ENCODE data around the gene SERPINH1.
A peak's percentile ranks its signal among the peaks of the same experiment; 100 is the strongest.

Gene SERPINH1

DNA sequence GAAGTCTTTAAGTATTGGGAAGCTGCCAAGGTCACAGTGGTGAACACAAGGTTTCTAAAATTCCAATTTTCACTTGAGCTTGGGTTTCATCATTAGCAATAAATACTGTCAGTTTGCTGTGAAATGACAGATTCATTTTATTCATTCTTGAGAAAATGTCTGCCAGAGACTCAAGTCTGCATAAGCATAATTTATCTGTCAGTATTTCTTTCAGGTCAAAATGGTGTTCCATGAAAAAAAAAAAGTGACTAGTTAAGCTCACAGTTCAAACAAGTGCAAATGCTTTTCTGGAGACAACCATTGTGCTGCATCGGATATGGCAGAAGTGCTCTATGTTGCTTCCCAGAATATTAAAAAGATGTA lies 28.2 kb upstream of the SERPINH1 start:
- no peak for DNase-seq

DNA sequence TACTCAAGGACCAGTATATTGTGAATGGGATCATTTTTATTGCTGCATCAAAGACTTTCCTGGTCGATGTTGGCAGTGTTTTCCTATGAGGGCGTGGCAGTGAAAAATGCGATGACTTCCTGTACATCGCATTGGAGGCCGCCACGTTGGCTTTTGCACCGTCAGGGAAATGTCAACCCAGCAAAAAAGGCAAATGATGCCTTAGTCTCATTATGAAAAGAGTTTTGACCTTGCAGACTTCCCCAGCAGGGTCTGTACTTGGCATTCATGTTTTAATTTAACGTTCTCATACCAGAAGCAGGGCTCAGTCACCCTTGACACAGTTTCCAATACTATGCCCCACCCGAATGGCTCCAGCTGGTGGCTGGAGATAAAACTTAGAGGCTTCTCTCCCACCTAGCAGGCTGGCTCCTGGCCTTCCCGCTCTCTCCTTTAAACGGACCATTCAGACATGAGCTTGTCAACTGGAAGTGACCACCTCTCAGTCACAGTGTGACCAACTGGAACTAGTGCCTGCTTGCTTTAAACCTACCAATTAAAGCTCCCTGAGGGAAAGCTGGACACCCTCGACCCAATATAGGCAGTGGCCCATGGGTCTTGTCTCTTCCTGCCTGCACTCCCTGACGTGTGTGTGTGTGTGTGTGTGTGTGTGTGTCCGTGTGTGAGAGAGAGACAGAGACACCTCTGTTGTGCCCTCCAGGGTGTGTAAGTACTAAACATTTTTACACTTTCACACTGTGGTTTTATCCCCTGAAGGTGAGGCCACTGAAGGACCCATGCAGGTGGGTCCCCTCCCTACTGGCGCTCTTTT lies 27.6 kb upstream of the SERPINH1 start:
- no peak for DNase-seq

DNA sequence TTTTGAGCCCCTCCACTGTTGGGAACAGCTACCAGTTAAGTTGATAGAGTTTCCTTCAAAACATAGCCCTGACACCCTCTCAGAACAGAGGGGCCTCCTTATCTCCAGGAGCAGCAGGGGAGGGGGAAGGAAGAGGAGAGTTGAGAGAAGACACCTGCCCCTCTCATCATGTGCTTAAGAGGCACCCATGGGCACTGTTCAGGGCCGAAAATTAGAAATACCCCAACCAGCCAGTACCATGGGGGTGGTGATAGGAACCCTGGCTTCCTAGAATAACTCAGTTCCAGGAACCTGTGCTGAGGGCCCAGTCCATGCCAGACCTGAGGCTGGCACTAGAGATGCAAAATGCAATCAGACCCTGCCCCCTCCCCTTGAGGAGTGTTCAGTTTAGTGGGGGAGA lies 27.0 kb upstream of the SERPINH1 start:
- no peak for DNase-seq

DNA sequence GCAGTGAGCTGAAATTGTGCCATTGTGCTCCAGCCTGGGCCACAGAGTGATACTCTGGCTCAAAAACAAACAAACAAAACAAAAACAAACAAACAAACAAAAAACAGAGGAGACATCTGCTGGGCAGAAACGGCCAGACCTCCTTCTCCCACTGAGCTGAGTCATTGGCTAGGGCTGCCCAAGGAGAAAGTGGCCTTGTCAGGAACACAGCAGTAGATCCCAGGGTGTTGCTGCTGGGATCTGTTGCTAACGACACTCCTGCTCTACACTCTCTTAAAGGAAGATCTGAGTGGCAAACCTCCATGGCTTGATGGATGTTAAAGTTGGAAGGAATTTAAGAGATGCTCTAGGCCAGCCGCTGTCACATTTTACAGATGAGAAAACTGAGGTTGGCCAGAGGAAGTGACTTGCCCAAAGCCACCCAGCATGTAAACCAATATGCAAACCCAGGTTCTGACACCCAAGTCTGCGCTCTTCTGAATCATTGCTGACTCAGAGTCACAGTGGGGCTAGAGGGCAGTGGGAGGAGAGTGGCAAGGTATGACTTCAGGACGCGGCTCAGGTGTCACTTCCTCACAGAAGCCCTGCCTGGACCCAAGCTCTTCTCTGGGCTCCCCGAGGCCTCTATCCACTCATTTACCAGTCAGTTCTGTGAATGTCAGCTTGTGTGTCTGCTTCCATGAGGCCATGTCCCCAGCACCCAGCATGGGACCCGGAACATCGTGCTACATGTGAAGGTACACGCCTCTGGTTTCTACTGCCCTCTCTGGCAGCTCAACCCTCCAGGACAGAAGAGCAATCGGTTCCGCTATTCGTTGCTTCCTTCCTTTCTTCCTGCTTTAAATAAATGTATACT lies 25.0 kb upstream of the SERPINH1 start:
- no peak for DNase-seq

DNA sequence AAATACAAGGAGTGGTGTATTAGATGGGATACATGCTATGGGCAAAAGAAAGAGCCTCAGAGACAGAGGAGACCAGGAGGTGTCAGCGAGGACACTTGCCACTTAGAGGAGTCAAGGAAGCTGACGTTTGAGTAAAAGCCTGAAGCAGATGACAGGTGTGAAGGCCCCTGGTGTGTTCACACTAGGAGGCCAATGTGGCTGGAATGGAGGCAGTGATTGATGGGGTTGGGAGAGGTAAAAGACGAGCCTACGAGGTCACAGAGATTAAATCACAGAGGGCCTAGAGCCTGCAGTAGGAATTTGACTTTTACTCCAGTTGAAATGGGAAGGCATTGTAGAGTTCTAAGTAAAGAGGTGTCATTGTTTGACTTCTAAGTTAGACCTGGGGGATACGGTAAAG lies 24.3 kb upstream of the SERPINH1 start:
- no peak for DNase-seq

DNA sequence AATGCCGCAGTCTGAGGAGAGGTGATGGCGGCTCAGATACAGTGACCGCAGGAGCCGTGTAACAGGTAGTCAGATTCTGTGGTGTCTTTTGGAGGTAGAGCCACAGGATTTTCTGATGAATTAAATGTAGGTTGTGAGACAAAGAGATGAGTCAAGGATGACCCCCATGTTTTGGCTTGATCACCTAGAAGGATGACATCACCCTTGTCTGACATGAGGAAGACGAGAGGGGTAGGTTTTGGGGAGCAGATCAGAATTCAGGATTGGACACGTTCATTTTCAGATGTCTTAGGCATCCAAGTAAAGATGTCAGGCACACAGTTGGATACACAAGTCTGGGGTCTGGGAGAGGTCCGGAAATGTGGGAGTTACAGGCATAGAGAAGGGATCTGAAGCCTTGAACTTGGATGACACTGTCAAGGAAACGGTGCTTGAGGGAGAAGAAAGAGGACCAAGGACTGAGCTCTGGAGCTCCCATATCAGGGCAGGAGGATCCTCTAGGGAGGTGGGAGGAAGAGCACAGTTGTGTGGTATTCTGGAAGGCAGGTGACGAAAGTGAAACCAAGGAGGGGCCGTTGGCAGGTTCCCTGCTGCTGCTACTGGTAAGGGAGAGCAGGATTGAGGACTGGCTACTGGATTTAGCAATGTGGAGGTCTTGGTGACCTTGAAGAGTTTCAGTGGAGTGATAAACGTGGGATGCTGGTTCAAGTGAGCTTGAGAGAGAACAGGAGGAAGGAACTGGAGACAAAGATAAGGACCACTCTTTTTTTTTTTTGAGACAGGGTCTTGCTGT lies 23.7 kb upstream of the SERPINH1 start:
- DNase-seq: no peak

DNA sequence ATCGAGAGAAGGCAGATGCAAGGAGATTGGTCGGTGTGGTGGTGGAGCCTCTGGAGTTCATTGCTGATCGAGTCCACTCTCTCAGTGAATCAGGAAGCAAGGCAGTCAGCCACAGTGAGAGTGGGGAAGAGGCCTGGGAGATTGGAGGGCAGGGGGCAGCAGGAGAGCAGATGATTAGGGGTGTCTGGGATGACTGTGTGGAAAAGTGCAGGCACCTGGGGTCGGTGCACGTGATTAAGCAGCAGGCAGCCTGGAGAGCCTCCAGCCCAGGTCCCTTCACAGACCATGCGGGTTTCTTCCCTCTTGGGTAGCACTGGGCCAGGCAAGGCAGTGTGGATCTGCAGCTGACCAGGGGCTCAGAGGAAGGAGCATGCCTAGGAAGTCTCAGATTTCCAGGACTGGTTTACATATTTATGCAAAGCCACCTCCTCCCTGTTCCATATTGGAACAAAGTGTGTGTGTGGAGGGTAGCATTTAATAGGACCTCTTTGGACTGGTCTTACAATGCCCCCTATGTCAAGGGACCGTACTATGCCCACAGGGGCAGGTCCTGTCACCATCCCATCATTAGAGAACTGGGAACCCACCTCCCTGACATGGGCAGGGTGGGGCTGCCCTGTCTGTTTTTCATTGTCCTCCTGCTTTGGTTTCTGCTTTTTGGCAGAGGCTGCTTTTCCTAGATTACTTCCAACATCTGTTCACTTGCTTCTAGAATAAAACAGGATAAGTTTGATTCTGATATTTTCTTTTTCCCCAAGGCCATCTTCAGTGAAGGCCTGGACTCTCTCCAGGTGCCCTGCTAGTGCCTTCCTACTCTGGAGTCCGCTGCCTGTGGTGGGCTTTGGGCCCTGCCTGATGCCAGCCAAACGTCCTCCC lies 22.4 kb upstream of the SERPINH1 start:
- DNase-seq: no peak

DNA sequence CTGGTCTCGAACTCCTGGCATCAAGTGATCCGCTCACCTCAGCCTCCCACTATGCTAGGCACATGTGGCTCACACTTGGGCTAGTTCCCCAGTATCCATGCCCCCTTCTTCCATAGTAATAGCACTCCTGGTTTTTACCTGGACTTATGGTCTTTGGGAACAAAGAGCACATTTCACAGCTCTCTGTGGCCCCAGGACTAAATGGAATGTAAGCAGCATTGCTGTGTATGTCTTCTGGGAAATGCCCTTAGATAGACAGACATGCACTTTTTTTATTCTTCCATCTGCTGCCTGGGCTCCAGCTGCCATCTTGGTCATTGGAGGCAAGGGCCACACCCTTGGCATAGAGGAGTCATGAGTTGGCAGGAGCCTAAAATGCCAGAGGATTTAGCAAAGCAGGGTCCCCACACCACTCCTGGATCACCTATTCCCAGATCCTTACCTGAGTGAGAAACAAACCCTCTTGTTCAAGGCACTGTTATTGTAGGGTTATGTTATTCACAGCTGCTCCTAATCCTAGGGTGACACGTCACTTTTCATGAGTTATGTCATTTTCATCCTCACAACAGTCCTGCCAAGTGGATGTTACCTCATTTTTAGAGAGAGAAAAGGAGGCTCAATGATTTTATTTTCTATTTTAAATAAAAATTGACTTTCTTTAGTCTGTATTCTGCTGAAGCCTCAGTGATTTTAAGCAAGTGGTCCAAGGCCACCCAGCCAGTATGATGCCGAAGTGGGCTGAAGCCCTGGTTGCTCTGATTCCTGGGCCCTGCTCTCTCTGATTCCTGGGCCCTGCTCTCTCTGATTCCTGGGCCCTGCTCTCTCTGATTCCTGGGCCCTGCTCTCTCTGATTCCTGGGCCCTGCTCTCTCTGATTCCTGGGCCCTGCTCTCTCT lies 20.6 kb upstream of the SERPINH1 start:
- DNase-seq: no peak

DNA sequence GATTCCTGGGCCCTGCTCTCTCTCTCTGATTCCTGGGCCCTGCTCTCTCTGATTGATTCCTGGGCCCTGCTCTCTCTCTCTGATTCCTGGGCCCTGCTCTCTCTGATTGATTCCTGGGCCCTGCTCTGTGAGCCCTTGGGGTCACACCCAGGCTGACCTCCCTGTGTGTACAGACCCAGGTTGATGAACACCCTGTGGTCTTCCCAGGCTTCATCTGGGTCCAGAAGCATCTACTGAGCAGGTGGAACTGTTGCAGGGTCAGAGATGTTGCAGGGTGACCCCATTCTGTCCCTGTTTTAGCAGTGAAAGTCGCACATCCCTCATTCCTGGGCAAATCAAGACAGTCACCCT lies 20.0 kb upstream of the SERPINH1 start:
- DNase-seq: no peak

DNA sequence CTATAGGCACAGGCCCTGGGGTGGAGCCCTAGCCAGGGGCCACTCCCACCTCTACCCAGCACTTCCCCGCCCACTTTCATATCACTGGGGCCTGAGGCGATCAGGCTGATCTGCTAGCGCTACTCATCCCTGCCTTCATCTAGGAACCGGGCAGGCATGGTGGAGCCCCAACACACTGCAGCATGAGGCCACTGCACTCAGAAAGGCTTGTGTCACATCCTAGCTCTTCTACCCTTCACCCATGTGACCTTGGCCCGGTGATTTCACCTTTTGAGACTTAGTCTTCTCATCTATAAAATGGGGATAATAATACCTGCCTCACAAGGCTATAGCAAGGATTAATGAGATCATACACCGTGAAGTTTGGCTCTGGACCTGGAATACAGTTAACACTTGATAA lies 18.2 kb upstream of the SERPINH1 start:
- no peak for DNase-seq

DNA sequence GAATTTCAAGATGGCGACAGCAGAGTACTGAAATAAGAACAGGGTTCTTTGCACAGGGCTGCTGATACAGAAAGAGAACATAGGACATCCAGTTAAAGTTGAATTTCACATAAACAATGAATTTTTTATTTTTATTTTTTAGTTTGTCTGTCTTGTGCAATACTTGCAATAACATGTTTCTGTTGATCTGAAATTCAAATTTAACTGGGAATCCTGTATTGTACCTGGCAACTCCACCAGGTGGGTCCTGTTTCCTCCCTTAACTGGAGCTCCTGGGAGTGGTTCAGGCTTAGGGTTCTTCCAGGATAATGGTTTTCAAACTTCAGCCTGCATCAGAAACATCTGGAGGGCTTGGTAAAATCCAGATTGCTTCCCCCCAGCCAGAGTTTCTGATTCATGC lies 14.9 kb upstream of the SERPINH1 start:
- DNase-seq: no peak

DNA sequence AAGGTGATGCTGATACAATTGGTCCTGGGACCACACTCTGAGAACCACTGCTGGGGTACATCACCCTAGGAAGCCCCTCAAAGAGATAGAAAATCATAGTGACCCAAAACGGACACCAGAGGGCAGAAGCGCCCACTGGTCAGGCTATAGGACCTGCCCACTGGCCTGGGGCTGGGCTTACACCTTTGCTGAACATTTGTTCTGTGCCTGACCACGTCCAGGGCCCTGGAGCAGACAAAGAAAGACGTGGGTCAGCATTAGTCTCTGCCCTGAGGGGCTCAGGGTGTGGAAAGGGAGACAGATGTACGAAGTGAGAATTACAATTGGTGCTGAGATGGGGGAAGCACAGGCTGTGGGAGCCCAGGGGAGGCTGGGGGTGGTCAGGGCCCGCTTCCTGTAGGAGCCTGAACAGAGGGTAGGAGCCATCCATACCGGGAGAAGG lies 14.4 kb upstream of the SERPINH1 start:
- DNase-seq: peak; percentile 40

DNA sequence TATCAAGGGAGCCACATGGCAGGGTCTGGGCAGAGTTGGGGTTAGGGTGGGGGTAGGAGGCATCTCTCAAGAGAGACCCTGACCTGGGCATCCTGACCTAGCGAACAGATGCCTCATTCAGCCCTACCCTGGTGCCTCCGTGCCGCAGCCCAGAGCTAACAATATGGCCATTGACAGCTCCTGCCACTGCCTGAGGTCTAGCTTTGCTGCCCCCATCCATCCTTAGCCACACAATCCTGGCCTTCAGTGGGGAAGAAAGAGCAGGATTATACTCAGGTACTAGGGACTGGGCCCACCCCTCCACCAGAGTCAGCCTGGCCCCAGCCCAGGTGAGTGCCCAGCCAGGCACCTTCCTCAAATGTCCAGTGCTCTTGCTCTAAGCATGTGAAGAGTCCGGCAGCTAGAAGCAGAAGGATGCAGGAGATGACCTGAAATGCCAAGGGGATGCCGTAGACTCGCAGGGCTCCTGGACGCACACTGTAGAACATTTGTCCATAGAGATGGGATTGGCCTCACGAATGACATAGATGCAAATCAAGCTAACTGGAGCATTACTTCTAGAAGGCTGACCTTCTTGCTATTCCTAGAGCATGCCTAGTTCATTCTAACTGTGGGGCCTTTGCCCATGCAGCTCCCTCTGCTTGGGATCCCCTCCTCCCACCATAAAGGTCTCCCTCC lies 13.3 kb upstream of the SERPINH1 start:
- no peak for DNase-seq

DNA sequence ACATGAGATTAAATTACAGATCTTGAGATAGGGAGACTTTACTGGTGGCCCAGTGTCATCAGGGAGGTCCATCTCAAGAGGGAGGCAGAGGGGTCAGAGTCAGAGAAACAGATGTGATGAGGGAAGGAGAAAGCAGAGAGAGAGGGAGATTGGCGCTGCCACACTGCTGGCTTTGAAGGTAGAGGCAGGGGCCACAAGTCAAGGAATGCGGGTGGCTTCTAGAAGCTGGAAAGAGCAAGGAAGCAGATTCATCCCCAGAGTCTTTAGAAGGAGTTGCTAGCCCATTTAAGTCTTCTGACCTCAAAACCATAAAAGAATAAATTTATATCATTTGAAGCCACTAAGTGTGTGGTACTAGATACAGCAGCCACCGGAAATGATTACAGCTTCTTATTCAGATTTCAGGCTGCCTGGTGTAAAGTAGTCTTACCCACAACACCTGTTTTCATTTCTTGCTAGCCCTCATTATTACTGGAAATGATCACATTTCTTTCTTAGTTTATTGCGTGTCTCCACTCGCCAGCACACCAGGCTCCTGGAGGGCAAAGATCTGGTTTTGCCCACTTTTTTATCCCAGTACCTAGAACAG lies 12.6 kb upstream of the SERPINH1 start:
- no peak for DNase-seq

DNA sequence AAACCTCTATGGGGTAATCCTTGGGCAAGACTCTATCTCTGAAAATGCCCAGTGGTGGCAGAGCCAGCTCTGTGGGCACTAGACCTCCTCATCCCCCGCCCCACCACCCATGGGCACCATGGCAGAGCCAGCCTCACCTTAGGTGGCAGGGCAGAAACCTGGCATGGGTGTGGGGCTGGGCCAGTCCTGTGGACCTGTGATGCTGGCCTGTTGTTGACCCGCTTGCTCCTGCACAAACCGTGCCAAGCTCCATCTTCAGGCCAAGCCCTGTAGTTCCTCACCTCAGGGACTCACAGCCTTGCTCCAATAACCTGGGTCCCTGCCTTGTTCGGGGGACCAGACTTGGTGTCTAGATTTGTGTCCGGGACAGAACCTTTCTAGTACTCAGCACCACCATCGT lies 8.9 kb upstream of the SERPINH1 start:
- no peak for DNase-seq

DNA sequence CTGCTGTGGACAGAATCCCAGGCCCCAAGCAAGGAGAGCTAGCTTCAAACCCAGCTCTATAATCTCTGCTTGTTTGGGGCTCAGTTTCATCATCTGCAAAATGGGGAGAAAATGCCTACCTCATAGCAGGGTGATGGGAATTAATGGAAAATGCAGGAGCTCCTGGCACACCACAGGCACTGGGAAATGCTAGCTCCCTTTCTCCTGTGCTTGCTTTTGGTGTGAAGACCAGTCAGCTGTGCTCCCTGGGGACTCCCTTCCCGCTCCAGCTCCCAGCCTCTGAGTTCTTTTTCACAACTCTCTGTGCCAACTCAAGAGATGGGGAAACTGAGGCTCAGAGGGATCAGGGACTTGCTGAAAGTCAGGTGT lies 8.2 kb upstream of the SERPINH1 start:
- DNase-seq: no peak

DNA sequence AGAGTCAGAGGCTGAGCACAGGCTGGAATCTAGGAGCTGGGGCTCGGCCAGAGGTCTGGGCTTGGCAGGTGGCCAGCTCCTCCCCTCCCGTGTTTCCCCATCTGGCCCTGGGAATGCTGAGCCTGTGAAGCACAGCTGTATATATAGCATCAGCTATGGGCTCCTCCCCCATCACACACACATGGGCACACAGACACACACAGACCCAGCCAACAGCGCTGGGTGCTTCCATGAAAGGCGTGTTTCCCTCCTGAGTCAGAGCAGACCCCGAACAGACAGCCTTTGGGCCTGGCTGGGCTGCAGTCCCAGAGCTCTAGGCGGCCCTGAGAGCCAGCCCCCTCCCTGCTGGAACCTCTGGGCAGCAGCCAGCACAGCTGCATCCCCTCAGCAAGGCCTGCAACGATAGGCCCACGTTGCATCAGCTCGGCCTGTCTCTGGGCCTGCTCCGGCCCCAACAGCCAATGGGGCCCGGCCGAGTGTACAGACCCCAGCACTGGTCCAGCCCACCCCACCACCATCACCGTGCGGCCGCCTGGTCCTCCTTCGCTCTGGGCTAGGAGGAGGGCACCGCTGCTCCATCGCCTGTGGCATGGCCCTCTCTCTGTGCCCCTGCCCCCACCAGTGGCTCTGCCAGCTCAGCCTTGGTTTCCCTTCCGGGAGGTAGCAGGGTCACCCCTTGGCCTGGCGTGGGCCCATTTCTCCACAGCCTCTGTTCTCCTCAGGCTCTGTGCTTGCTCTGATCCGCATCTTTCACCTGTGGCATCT lies 7.6 kb upstream of the SERPINH1 start:
- peak; percentile 25 for DNase-seq

DNA sequence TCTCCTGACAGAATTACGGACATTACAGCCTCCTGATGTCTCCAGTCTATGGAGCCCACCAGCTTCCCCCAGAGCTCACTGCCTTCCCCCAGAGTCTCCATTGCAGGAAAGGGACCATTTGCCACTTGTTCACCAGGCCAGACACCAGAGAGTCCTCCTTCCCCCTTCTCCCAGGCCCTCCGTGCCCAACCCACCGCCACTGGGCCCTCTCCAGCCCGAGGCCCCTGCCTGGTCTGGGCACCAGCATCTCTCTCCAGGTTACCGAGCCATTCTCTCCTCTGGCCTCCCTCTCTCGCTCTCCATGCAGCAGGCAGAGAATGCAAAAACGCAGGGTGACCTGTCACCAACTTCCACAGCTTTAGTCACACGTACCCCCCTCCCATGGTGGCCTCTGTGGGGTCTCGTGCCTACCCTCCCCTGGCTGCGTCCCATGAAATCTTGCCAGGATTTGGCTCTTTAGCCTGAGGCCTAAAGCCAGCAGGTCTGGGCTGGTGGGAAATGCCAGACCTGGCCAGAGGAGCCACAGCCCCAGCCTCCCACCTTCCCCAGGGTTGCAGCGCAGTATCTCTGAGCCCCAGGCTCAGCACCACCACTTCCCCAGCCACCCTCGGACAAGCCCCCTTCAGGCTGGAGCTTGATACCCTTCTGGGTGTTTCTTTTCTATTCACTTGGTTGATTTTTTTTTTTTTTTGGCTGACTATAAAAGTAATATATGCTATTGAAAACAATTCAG lies 6.8 kb upstream of the SERPINH1 start:
- no peak for DNase-seq

DNA sequence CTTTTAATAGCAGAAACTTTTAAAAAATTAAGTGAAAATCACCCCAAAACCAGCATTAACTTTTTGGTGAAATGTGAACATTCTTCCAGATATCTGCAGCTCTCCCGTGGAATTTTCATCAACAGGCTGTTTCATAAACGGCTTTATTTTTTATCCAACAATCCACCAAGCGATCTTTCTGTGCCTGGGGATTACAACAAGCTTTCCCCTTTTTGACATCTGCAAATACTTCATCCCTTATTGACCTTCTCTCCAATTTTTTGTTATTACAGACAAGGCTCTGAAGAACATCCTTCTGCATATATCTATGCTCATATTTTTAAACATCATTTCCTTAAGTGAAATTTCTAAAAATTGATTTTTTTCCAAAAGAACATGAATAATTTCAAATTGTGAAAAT lies 5.8 kb upstream of the SERPINH1 start:
- no peak for DNase-seq
